Prostate gland (tissue), 2 donors: Measurements from ENCODE around the gene SLC16A12. TPM values are rescaled to one million over a fixed set of nuclear protein-coding genes. Genes with fewer than 3 reads are reported as not detected.

Experiments used
- DNase-seq: peaks from one replicate; pipeline ENCODE4 v3.0.0-alpha.2; 2019; ENCODE audit warnings: low spot score
- H3K27ac ChIP-seq, 2 donors: fragments of 200-600 bp; sonication (generic); 2 replicates each; pipeline ENCODE4 v1.5.1; 2017 to 2019
- H3K27me3 ChIP-seq: fragments of 200-600 bp; sonication (generic); replicated peaks from 2 replicates; pipeline ENCODE4 v1.5.1; 2019; ENCODE audit not compliant: insufficient read depth
- H3K36me3 ChIP-seq, 2 donors: fragments of 200-600 bp; sonication (generic); 1 replicate in 1 of 2; 2 replicates in 1 of 2; pipeline versions ENCODE4 v1.5.1 to v1.8.1; 2017 to 2019
- H3K4me1 ChIP-seq: fragments of 200-600 bp; sonication (generic); replicated peaks from 2 replicates; pipeline ENCODE4 v1.5.1; 2019
- H3K4me3 ChIP-seq, 2 donors: fragments of 200-600 bp; sonication (generic); 2 replicates each; pipeline ENCODE4 v1.5.1; 2017 to 2019
- H3K9me3 ChIP-seq: fragments of 200-600 bp; sonication (generic); 2 replicates; pipeline ENCODE4 v1.5.1; 2017
- CTCF ChIP-seq, 4 experiments: fragments of 200-600 bp in 2 of 4; fragments of 450-650 bp in 2 of 4; sonication (generic) in 2 of 4; IDR thresholded peaks; 1 replicate in 3 of 4; 2 replicates in 1 of 4; pipeline ENCODE4 v1.5.1; 2016 to 2019; ENCODE audit warnings: antibody characterized with exemption in 4 of 4, mild to moderate bottlenecking in 2 of 4, moderate library complexity in 2 of 4
- POLR2A ChIP-seq: fragments of 450-650 bp; IDR thresholded peaks from one replicate; pipeline ENCODE4 v1.6.1; 2016; ENCODE audit warnings: antibody characterized with exemption, mild to moderate bottlenecking
- POLR2AphosphoS5 ChIP-seq: sonication (generic); formaldehyde crosslinking; IDR thresholded peaks from one replicate; pipeline ENCODE4 v1.6.1; 2017; ENCODE audit warnings: antibody characterized with exemption
- WGBS: methylation state at CpG from one replicate; pipeline ENCODE4 v1.1.5; 2018; 5-methylcytosine and 5-hydroxymethylcytosine counted together
- intact Hi-C: fragments of 100-400 bp; cut with DNase I; formaldehyde crosslinking; loops from one replicate; pipeline ENCODE4 v1.14.2; 2022
- total RNA-seq, 2 donors: library from RNA; depleted of rRNA; stranded (reverse); fragments of >200 nt; gene quantifications; one replicate each; pipeline ENCODE4 v1.1.0, GENCODE V29; 2016

SLC16A12 gene
- total RNA-seq, 2 donors from 2014 or later = 0.09 to 4.4 TPM

GRCh38 chr10:89566095-89566950 is 30.9 kb upstream of the SLC16A12 start:
- Histone ChIP-seq H3K4me3 (no peak overlapping the region), H3K4me1 (no peaks in the 10 kb centered on the region), H3K27ac (no peak overlapping the region), H3K27me3 (no peaks in the 10 kb centered on the region), H3K9me3 (no peaks in the 10 kb centered on the region), H3K36me3 (no peaks in the 10 kb centered on the region)
- DNase-seq = no peak
- TF ChIP-seq POLR2A = no peak
- no peak for TF ChIP-seq POLR2AphosphoS5
- TF ChIP-seq CTCF (IDR thresholded peaks at IDR 0.05) = no peak
- WGBS = 34% methylated on average over 10 of the region's 10 CpGs
- intact Hi-C loops = loop anchor here (10.0 kb wide), 1 partner anchor 312 kb away; the partner anchor contains the start of gene LIPA

- no peak for DNase-seq
- no peaks in the 10 kb centered on the region for H3K27me3 ChIP-seq
- WGBS = 71% methylated on average over 1 of the region's 1 CpG
- no peaks in the 10 kb centered on the region for H3K36me3 ChIP-seq
- intact Hi-C loops = loop anchor here (1.0 to 10.0 kb wide), 2 partner anchors 138 to 310 kb away; partner anchors contain the start of gene LIPA
- no peaks in the 10 kb centered on the region for H3K9me3 ChIP-seq
- no peak overlapping the region for H3K27ac ChIP-seq
- no peak overlapping the region for H3K4me3 ChIP-seq
- H3K4me1 ChIP-seq = no peaks in the 10 kb centered on the region
- no peak for TF ChIP-seq POLR2A
Observed at GRCh38 chr10:89565180-89565579, 29.8 kb upstream of the SLC16A12 start.

- intact Hi-C loops = loop anchor here (10.0 kb wide), 1 partner anchor 309 kb away; the partner anchor contains the start of gene LIPA
- peak; percentile 22 for DNase-seq
- no peaks in the 10 kb centered on the region for H3K36me3 ChIP-seq
- no peaks in the 10 kb centered on the region for H3K4me1 ChIP-seq
- no peaks in the 10 kb centered on the region for H3K9me3 ChIP-seq
- 8% methylated on average over 2 of the region's 2 CpGs for WGBS
- TF ChIP-seq POLR2AphosphoS5 = no peak
- peak; percentile 5 to 88 (median 78) for TF ChIP-seq CTCF (IDR thresholded peaks at IDR 0.05)
- TF ChIP-seq POLR2A = no peak
- H3K27me3 ChIP-seq = no peaks in the 10 kb centered on the region
- no peak overlapping the region for H3K27ac ChIP-seq
- no peak overlapping the region for H3K4me3 ChIP-seq
Observed at GRCh38 chr10:89563861-89564478, 28.6 kb upstream of the SLC16A12 start.

GRCh38 chr10:89563311-89563710 is 27.9 kb upstream of the SLC16A12 start:
- Histone ChIP-seq H3K4me1 (no peaks in the 10 kb centered on the region), H3K36me3 (no peaks in the 10 kb centered on the region), H3K27ac (no peak overlapping the region), H3K4me3 (no peak overlapping the region), H3K27me3 (no peaks in the 10 kb centered on the region), H3K9me3 (no peaks in the 10 kb centered on the region)
- 97% methylated on average over 3 of the region's 3 CpGs for WGBS
- intact Hi-C loops = loop anchor here (10.0 kb wide), 1 partner anchor 309 kb away; the partner anchor contains the start of gene LIPA
- TF ChIP-seq CTCF (IDR thresholded peaks at IDR 0.05) (no peak), POLR2A (no peak), POLR2AphosphoS5 (no peak)
- DNase-seq = no peak

GRCh38 chr10:89556600-89556999 is 21.2 kb upstream of the SLC16A12 start:
- Histone ChIP-seq H3K27me3 (no peaks in the 10 kb centered on the region), H3K27ac (no peak overlapping the region), H3K4me1 (no peaks in the 10 kb centered on the region), H3K9me3 (no peaks in the 10 kb centered on the region), H3K36me3 (no peaks in the 10 kb centered on the region), H3K4me3 (no peak overlapping the region)
- intact Hi-C loops = no loop called here
- 87% methylated on average over 1 of the region's 1 CpG for WGBS
- DNase-seq = no peak
- TF ChIP-seq CTCF (IDR thresholded peaks at IDR 0.05) (no peak), POLR2AphosphoS5 (no peak), POLR2A (no peak)
